Activated CD8-positive, alpha-beta T cell treated with anti-CD3 and anti-CD28 coated beads for 36 hours (primary cell): Measurements from ENCODE around the gene GALT. TPM values are rescaled to one million over a fixed set of nuclear protein-coding genes. Genes with fewer than 3 reads are reported as not detected.

Experiments used
- ATAC-seq: fragments of 200-7000 bp; cut with Tn5 transposase; one replicate; pipeline ENCODE4 v1.10.0; 2021; ENCODE audit warnings: mild to moderate bottlenecking, moderate library complexity
- CTCF ChIA-PET: fragments of 350-600 bp; sonication (Branson Sonifier 250); formaldehyde crosslinking; loops from one replicate; lab custom pipeline; 2021; ENCODE audit warnings: antibody characterized with exemption; lab: Charles Lee
- POLR2A ChIA-PET: fragments of 350-600 bp; sonication (Branson Sonifier 250); formaldehyde crosslinking; loops from one replicate; lab custom pipeline; 2021; ENCODE audit warnings: antibody characterized with exemption; lab: Charles Lee
- DNase-seq: peaks from one replicate; pipeline ENCODE4 v3.0.0-alpha.2; 2020
- H3K27ac Mint-ChIP-seq: one replicate; pipeline ENCODE4 v1.8.0; 2021; ENCODE audit warnings: mild to moderate bottlenecking, mixed read lengths
- H3K27me3 Mint-ChIP-seq: one replicate; pipeline ENCODE4 v1.8.0; 2021; ENCODE audit warnings: mixed read lengths
- H3K36me3 Mint-ChIP-seq: one replicate; pipeline ENCODE4 v1.8.0; 2021; ENCODE audit warnings: low read depth, mixed read lengths
- H3K4me1 Mint-ChIP-seq: one replicate; pipeline ENCODE4 v1.8.0; 2021; ENCODE audit warnings: low read depth, mixed read lengths
- H3K4me3 Mint-ChIP-seq: one replicate; pipeline ENCODE4 v1.8.0; 2021; ENCODE audit warnings: mild to moderate bottlenecking, moderate library complexity, mixed read lengths
- H3K9me3 Mint-ChIP-seq: one replicate; pipeline ENCODE4 v1.8.0; 2021; ENCODE audit warnings: mixed read lengths
- intact Hi-C: fragments of 100-400 bp; cut with micrococcal nuclease; formaldehyde crosslinking; loops from one replicate; pipeline ENCODE4 v1.10.0; 2022
- total RNA-seq, 2 experiments: library from RNA; stranded (reverse); gene quantifications; one replicate each; pipeline ENCODE4 v1.2.3, GENCODE V29; 2021
- TF ChIP-seq, protein P1 (sequence below): fragments of 200-600 bp; IDR thresholded peaks from one replicate; pipeline ENCODE4 v1.8.0; 2022; ENCODE audit warnings: antibody characterized with exemption, mild to moderate bottlenecking

The GALT gene
- total RNA-seq, 2 experiments from 2014 or later = 42.8 to 44.5 TPM

DNA sequence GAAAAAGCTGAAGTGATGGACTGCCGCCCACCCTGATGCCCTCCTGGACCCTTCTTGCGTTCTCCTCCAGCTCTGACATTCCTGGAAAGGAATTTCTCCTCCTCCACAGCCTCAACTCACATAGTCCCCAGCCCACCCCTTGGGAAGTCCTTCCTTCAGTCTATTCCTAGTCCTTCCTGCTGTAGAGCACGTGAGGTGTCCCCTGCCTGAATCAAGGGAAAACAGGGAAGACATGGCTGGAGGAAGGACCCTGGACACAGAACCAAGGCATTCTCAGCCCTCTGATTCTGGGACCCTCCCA lies 21.3 kb upstream of the GALT start:
- Mint-ChIP-seq H3K4me3 (no peak overlapping the region), H3K27me3 (peaks cover 54% of the 10 kb centered on the region), H3K27ac (no peak overlapping the region), H3K36me3 (no peaks in the 10 kb centered on the region), H3K9me3 (no peaks in the 10 kb centered on the region), H3K4me1 (peaks cover 28% of the 10 kb centered on the region)
- POLR2A ChIA-PET = interaction anchor here (1.2 to 2.3 kb wide), 3 partner anchors 12 to 14 kb away, joined by 3 to 28 read pairs (median 5); partner anchors contain the start of genes RPP25L and SIGMAR1
- no peak for DNase-seq
- CTCF ChIA-PET = interaction anchor here (1.1 to 7.6 kb wide), 4 partner anchors 10 to 21 kb away, joined by 3 to 142 read pairs (median 9); partner anchors contain the start of genes GALT, RPP25L and SIGMAR1
- TF ChIP-seq, protein P1, sequence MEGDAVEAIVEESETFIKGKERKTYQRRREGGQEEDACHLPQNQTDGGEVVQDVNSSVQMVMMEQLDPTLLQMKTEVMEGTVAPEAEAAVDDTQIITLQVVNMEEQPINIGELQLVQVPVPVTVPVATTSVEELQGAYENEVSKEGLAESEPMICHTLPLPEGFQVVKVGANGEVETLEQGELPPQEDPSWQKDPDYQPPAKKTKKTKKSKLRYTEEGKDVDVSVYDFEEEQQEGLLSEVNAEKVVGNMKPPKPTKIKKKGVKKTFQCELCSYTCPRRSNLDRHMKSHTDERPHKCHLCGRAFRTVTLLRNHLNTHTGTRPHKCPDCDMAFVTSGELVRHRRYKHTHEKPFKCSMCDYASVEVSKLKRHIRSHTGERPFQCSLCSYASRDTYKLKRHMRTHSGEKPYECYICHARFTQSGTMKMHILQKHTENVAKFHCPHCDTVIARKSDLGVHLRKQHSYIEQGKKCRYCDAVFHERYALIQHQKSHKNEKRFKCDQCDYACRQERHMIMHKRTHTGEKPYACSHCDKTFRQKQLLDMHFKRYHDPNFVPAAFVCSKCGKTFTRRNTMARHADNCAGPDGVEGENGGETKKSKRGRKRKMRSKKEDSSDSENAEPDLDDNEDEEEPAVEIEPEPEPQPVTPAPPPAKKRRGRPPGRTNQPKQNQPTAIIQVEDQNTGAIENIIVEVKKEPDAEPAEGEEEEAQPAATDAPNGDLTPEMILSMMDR = no peak
- intact Hi-C loops = no loop called here
- no peak for ATAC-seq

DNA sequence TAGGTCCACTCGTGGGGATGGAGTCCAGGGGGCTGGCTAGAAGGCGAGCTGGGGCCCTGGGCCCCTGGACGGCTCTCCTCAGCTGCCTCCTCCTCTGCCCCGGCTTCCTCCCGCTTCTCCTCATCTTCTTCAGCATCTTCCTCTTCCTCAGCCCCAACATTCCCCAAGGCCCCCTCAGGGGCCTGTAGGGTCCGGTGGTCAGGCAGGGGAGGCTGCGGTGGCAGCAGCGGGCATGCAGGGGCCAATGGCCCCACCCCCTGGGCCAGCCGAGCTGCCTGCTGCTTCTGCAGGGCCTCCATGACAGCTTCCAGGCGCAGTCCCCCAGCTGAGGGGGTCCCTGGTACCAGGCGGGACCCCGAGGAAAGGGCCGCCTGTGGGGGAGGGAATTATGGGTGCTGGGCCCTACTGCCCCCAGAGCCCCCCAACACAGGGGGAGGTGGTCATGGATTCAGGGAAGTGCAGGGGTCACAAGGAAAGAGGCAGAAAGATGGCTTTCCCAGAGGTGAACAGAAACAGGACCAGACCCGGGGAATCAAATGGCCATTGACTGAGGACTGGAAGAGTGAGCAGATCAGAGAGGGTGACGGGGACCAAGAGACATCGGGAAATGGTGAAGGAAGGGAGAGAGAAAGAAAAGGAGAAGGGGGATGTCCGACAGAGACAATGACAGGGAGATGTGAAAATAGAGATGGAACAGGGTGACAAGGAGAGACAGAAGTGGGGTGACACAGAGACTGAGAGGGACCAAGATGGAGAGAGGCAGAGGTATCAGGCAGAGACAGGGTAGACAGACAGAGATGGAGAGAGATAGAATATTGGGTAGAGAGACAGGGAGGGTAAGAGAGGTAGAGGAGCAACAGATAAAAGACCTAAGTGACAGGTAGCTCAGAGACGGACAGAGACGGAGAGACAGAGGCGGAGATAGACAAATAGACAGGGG lies 18.5 kb upstream of the GALT start:
- ATAC-seq (no peak), DNase-seq (no peak)
- CTCF ChIA-PET = interaction anchor here (0.9 to 1.2 kb wide), 2 partner anchors 19 to 24 kb away, joined by 3 to 4 read pairs; partner anchors contain the start of gene GALT
- POLR2A ChIA-PET = interaction anchor here (0.7 to 1.5 kb wide), 3 partner anchors 8 to 10 kb away, joined by 3 to 5 read pairs (median 4); partner anchors contain the start of gene SIGMAR1
- Mint-ChIP-seq H3K27ac (no peak overlapping the region), H3K9me3 (no peaks in the 10 kb centered on the region), H3K27me3 (peaks cover 55% of the 10 kb centered on the region), H3K4me3 (peak overlapping the region; percentile 61), H3K4me1 (peaks cover 21% of the 10 kb centered on the region), H3K36me3 (no peaks in the 10 kb centered on the region)
- intact Hi-C loops = no loop called here
- TF ChIP-seq, protein P1 = no peak

DNA sequence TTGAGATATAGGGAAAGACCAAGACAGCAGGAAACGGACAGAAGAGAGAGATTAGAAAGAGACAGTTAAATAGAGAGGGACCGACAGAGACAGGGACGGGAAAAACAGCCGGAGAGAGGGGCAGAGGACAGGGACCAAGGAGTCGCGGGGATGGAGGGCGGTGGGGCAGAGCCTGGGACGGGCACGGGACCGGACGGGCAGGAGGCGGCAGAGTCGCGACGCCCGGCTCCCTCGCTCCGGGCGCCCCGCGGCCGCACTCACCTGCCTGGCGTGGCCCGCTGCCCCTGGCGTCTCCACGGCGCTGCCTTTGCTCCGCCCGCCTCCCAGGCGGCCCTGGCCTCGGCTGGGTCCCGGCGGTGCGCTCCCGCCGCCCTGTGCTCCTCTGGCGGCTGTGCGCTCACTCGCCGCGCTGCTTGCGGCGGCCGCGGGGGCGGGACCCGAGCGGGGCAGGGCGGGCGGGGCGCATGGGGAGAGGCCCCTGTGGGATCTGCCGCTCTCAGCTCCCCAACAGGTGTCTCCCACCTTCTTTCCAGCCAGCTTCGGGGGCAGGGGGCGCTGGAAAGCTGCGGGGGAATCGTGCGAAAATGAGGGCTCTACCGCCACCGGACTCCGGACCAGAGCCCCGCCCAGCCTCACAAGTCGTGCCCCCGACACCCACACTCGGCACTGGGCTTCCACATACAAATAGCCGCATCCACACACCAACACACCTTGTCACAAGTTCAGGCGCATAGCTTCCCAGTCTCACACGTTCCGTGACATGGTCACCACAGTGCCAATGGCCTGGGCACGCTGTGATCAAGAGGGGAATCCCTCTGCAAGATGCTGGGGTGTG lies 17.6 kb upstream of the GALT start, which contains the start of gene ARID3C:
Gene ARID3C (minus strand): TSS at position 411 of the 835 bp plus-strand sequence. CDS start 1,052 bp downstream, outside the sequence.
- ChIA-PET POLR2A (interaction anchor here (0.6 to 1.5 kb wide), 4 partner anchors 9 to 14 kb away, joined by 3 to 5 read pairs (median 4); partner anchors contain the start of gene SIGMAR1), CTCF (interaction anchor here (0.9 to 1.8 kb wide), 5 partner anchors 8 to 25 kb away, joined by 3 to 9 read pairs (median 4); partner anchors contain the start of genes DCTN3 and SIGMAR1)
- intact Hi-C loops = no loop called here
- DNase-seq (peak; percentile 50), ATAC-seq (peak; percentile 84)
- TF ChIP-seq, protein P1 = no peak
- Mint-ChIP-seq H3K27ac (no peak within 1 kb of the TSS), H3K36me3 (peaks cover under 1% of the 10 kb centered on the region), H3K4me3 (peak within 1 kb of the TSS; percentile 61), H3K4me1 (peaks cover 18% of the 10 kb centered on the region), H3K27me3 (peaks cover 49% of the 10 kb centered on the region), H3K9me3 (no peaks in the 10 kb centered on the region)

DNA sequence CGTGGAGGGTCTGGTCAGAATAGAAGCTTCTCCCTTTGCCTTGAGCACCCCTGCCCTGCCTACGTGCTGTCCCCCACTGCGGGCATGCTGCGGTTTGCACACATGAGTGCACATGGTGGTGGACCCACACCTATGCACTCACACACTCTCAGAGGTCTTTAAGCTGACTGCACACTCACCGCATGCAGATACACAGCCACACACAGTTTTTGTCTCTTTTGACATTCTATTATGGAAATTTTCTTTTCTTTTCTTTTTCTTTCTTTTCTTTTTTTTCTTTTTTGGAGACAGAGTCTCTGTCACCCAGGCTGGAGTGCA lies 17.0 kb upstream of the GALT start:
- intact Hi-C loops = no loop called here
- TF ChIP-seq, protein P1 = no peak
- no peaks in the 10 kb centered on the region for H3K9me3 Mint-ChIP-seq
- peaks cover 45% of the 10 kb centered on the region for H3K27me3 Mint-ChIP-seq
- H3K4me3 Mint-ChIP-seq = peak overlapping the region; percentile 55
- CTCF ChIA-PET = interaction anchor here (0.8 to 1.8 kb wide), 5 partner anchors 8 to 25 kb away, joined by 3 to 9 read pairs (median 4); partner anchors contain the start of genes DCTN3 and SIGMAR1
- POLR2A ChIA-PET = interaction anchor here (0.6 to 1.5 kb wide), 4 partner anchors 8 to 14 kb away, joined by 3 to 5 read pairs (median 4); partner anchors contain the start of gene SIGMAR1
- no peak overlapping the region for H3K27ac Mint-ChIP-seq
- ATAC-seq (peak; percentile 2), DNase-seq (no peak)
- H3K4me1 Mint-ChIP-seq = peaks cover 18% of the 10 kb centered on the region
- peaks cover 2% of the 10 kb centered on the region for H3K36me3 Mint-ChIP-seq
